AG09309 (cell line): ENCODE results near the gene POLR1E.
"Not testable (repeated sequence)": the region's sequence is repeated elsewhere in the genome, so short reads cannot be mapped to it uniquely, and the experiment has no call there.

Source experiments
- DNase-seq: peaks from one replicate; pipeline ENCODE4 v3.0.0-alpha.2; 2010; ENCODE audit warnings: low read depth
- H3K4me3 ChIP-seq: 2 replicates; pipeline ENCODE4 v1.5.1; 2011; ENCODE audit warnings: mild to moderate bottlenecking, low read depth, low read length, moderate library complexity; ENCODE audit not compliant: control insufficient read depth
- TF ChIP-seq, protein P1 (sequence below): IDR thresholded peaks from 2 replicates; pipeline ENCODE4 v1.5.1; 2011; ENCODE audit warnings: mild to moderate bottlenecking, low read depth, low read length, inconsistent platforms; ENCODE audit not compliant: insufficient read depth, control insufficient read depth; ENCODE audit errors: missing control alignments

The POLR1E gene

DNA sequence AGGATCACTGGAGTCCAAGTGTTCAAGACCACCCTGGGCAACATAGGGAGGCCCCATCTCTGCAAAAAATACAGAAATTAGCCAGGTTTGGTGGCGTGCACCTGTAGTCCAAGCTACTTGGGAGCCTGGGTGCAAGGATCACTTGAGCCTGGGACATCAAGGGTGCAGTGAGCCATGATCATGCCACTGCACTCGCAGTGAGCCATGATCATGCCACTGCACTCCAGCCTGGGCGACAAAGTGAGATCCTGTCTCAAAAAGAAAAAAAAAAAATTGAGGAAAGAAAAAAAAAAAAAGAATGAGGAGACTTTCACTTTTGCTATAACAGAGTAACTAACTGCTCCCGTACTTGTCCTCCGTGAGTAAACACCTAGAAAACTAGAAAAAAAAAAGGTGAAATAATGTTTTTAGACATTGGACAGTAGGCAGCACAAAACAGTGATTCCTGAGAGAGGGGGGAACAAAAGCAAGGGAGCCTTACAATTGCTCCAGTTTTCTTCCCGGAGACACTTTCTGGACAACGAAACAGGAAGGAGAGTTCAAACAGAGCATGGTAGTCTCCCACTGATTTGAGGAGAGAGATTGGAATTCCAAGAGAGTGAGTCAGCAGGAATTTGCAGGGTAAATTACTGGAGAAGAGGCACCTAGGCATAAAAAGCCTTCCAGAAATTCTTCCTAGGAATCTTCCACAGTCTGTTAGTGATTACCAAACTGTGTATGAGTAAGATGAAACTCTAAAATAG, 13.6 kb upstream of the POLR1E start:
- TF ChIP-seq, protein P1, sequence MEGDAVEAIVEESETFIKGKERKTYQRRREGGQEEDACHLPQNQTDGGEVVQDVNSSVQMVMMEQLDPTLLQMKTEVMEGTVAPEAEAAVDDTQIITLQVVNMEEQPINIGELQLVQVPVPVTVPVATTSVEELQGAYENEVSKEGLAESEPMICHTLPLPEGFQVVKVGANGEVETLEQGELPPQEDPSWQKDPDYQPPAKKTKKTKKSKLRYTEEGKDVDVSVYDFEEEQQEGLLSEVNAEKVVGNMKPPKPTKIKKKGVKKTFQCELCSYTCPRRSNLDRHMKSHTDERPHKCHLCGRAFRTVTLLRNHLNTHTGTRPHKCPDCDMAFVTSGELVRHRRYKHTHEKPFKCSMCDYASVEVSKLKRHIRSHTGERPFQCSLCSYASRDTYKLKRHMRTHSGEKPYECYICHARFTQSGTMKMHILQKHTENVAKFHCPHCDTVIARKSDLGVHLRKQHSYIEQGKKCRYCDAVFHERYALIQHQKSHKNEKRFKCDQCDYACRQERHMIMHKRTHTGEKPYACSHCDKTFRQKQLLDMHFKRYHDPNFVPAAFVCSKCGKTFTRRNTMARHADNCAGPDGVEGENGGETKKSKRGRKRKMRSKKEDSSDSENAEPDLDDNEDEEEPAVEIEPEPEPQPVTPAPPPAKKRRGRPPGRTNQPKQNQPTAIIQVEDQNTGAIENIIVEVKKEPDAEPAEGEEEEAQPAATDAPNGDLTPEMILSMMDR: no peak
- DNase-seq: peak; percentile 87
- peak overlapping the region; percentile 39 for H3K4me3 ChIP-seq

DNA sequence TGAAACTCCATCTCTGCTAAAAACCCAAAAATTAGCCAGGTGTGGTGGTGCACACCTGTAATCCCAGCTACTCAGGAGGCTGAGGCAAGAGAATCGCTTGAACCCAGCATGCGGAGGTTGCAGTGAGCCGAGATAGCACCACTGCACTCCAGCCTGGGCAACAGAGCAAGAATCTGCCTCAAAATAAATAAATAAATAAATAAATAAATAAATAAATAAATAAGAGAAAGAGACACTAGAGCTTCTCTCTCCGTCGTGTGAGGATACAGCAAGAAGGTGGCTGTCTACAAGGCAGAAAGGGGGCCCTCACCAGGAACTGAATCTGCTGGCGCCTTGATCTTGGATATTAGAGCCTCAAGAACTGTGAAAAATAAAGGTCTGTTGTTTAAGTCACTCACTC, 11.8 kb upstream of the POLR1E start:
- H3K4me3 ChIP-seq, DNase-seq: not testable (repeated sequence)

DNA sequence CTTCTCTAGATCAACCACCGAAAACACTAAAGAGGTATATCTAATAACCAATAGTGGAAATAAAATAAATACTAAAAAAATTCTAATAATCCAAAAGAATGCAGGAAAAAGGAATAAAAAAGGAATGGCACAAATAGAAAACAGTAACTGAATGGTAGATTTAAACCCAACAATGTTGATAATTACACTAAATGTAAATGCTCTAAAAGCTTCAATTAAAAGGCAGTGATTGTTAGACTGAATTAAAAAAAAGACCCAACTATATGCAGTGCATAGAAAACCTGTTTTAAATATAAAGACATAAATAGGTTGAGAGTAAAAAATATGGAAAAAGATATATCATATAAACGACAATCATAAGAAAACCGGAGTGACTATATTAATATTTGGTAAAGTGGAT, 11.3 kb upstream of the POLR1E start:
- DNase-seq: no peak
- TF ChIP-seq, protein P1: no peak
- H3K4me3 ChIP-seq: no peak overlapping the region

DNA sequence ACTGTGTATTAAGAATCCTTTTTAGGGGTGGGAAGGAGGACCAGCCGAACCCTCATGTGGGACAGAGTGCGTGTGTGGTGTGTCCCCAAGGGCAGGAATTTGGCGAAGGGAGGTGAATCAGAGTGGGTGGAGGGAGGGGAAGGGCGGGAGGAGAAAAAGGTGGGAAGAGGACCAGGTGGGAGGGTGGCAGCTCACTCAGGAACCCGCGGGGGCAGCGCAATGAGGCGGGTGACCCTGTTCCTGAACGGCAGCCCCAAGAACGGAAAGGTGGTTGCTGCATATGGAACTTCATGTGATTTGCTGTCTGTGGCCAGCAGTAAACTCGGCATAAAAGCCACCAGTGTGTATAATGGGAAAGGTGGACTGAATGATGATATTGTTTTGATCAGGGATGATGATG, 8.8 kb upstream of the POLR1E start:
- no peak overlapping the region for H3K4me3 ChIP-seq
- DNase-seq: no peak
- TF ChIP-seq, protein P1: no peak

DNA sequence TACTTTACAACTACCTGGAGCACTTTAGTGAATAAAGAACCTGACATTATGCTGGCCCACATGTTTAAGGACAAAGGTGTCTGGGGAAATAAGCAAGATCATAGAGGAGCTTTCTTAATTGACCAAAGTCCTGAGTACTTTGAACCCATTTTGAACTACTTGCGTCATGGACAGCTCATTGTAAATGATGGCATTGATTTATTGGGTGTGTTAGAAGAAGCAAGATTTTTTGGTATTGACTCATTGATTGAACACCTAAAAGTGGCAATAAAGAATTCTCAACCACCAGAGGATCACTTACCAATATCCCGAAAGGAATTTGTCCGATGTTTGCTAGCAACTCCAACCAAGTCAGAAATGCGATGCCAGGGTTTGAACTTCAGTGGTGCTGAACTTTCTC, 8.3 kb upstream of the POLR1E start:
- DNase-seq, H3K4me3 ChIP-seq: not testable (repeated sequence)

DNA sequence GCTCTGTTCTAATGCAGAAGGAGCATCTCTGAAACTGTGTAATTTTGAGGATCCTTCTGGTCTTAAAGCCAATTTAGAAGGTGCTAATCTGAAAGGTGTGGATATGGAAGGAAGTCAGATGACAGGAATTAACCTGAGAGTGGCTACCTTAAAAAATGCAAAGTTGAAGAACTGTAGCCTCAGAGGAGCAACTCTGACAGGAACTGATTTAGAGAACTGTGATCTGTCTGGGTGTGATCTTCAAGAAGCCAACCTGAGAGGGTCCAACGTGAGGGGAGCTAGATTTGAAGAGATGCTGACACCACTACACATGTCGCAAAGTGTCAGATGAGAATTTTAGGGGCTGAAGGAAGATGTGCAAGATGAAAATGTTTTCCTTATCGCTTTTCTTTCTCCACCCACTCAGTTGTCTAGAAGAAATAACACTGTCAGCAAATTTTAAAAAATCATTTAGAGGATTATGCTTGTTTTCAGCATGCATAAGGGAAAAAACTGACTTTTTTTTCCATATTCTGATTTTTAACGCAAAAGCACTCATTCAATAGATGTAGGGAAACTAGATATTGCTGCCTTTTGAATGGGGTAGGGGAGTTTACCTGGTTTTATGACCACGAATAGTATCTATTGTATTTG, 7.6 kb upstream of the POLR1E start:
- not testable (repeated sequence) for DNase-seq, H3K4me3 ChIP-seq

DNA sequence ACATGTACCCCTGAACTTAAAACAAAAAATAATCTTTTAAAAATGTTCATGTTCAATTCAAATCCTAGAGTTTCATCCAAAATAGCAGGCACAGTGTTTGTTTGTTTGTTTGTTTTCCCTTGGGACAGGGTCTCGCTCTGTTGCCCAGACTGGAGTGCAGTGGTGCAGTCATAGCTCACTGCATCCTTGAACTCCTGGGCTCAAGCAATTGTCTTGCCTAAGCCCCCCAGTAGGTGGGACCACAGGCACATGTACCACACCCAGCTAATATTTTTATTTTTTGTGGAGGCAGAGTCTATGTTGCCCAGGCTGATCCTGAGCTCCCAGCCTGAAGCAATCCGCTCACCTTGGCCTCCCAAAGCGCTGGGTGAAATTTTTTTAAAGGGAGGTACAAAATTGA, 5.0 kb upstream of the POLR1E start:
- TF ChIP-seq, protein P1: no peak
- DNase-seq: no peak
- no peak overlapping the region for H3K4me3 ChIP-seq

DNA sequence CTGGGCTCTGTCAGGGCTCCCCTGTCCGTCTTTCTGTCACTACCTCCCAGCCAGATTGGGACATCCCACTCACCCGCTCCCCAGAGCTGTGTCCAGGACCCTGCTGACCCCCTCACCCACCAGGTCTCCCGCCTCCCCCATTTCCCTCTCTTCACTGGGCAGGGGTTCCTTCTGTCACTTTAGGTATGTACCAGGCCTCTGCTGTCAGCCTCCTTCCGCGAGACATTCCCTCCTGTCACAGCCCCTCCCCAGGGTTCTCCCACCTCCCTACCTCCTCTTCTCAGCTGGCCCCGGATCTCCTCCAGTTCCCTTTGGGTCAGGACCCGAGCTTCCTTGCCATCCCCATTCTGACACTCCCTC, 488 bp downstream of the POLR1E start:
- H3K4me3 ChIP-seq: peak overlapping the region; percentile 92
- no peak for DNase-seq
- TF ChIP-seq, protein P1: no peak
